Measurements from ENCODE around the gene RBFA. TPM values are rescaled to one million over a fixed set of nuclear protein-coding genes. Genes with fewer than 3 reads are reported as not detected.

RBFA gene
- total and polyA plus RNA-seq, 2 experiments from 2014 or later, result 33.8 to 43.3 TPM

GRCh38 chr18:80002468-80002867 is 31.8 kb upstream of the RBFA start:
- DNase-seq (ENCODE audit: low spot score), result no peak
- Histone ChIP-seq H3K79me2 (replicated peaks; ENCODE audit: insufficient read depth) (no peaks in the 10 kb centered on the region), H3K9me2 (ENCODE audit: insufficient read depth) (no peaks in the 10 kb centered on the region), H3K36me3 (ENCODE audit: insufficient read depth) (no peaks in the 10 kb centered on the region), H3K4me2 (no peak overlapping the region), H4K20me1 (replicated peaks; ENCODE audit: insufficient read depth) (no peaks in the 10 kb centered on the region), H2AFZ (no peak overlapping the region), H3K27ac (ENCODE audit: low read depth) (no peak overlapping the region), H3K4me1 (ENCODE audit: insufficient read depth) (peaks cover 5% of the 10 kb centered on the region; the same call in 1 of the 2 replicates), H3K27me3 (ENCODE audit: insufficient read depth) (no peaks in the 10 kb centered on the region), H3K4me3 (no peak overlapping the region), H3F3A (replicated peaks; ENCODE audit: low read depth) (no peaks in the 10 kb centered on the region)
- TF ChIP-seq ZNF331 (CRISPR knock-in tag; IDR thresholded peaks at IDR 0.05; ENCODE audit: low read depth), result no peak
- no peak for TF ChIP-seq EZH2 (IDR thresholded peaks at IDR 0.05; ENCODE audit: low read depth, unreplicated experiment)
- no peak for ATAC-seq
- no peak overlapping the region for H3K4me3 Mint-ChIP-seq
- no peaks in the 10 kb centered on the region for H3K27me3 Mint-ChIP-seq (ENCODE audit: insufficient read depth, low read depth, poor library complexity)
- peaks cover 24% of the 10 kb centered on the region for H3K36me3 Mint-ChIP-seq (ENCODE audit: low read depth)
- H3K9me3 Mint-ChIP-seq, result peaks cover 53% of the 10 kb centered on the region
- peaks cover 8% of the 10 kb centered on the region for H3K4me1 Mint-ChIP-seq
- H3K27ac Mint-ChIP-seq, result no peak overlapping the region

- H3K27me3 Mint-ChIP-seq (ENCODE audit: insufficient read depth, low read depth, poor library complexity), result no peaks in the 10 kb centered on the region
- TF ChIP-seq, protein P1, sequence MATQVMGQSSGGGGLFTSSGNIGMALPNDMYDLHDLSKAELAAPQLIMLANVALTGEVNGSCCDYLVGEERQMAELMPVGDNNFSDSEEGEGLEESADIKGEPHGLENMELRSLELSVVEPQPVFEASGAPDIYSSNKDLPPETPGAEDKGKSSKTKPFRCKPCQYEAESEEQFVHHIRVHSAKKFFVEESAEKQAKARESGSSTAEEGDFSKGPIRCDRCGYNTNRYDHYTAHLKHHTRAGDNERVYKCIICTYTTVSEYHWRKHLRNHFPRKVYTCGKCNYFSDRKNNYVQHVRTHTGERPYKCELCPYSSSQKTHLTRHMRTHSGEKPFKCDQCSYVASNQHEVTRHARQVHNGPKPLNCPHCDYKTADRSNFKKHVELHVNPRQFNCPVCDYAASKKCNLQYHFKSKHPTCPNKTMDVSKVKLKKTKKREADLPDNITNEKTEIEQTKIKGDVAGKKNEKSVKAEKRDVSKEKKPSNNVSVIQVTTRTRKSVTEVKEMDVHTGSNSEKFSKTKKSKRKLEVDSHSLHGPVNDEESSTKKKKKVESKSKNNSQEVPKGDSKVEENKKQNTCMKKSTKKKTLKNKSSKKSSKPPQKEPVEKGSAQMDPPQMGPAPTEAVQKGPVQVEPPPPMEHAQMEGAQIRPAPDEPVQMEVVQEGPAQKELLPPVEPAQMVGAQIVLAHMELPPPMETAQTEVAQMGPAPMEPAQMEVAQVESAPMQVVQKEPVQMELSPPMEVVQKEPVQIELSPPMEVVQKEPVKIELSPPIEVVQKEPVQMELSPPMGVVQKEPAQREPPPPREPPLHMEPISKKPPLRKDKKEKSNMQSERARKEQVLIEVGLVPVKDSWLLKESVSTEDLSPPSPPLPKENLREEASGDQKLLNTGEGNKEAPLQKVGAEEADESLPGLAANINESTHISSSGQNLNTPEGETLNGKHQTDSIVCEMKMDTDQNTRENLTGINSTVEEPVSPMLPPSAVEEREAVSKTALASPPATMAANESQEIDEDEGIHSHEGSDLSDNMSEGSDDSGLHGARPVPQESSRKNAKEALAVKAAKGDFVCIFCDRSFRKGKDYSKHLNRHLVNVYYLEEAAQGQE (IDR thresholded peaks at IDR 0.05; ENCODE audit: unreplicated experiment), result no peak
- TF ChIP-seq JUNB (IDR thresholded peaks at IDR 0.05; ENCODE audit: unreplicated experiment) (no peak), EZH2 (IDR thresholded peaks at IDR 0.05; ENCODE audit: low read depth, unreplicated experiment) (no peak), ZNF462 (CRISPR knock-in tag; IDR thresholded peaks at IDR 0.05) (no peak), CREB1 (CRISPR knock-in tag; IDR thresholded peaks at IDR 0.05; ENCODE audit: low read depth) (no peak), ZNF114 (CRISPR knock-in tag; IDR thresholded peaks at IDR 0.05) (no peak), CTCF (conservative IDR thresholded peaks at IDR 0.05; ENCODE audit: low read depth in 2 of 2) (no peak)
These were observed 29.5 kb upstream of the RBFA start for GRCh38 chr18:80004600-80005342.

More at GRCh38 chr18:80004600-80005342, 29.5 kb upstream of the RBFA start:
- Histone ChIP-seq H2AFZ (no peak overlapping the region), H3K36me3 (ENCODE audit: insufficient read depth) (no peaks in the 10 kb centered on the region), H3K4me2 (no peak overlapping the region), H3K27me3 (ENCODE audit: insufficient read depth) (no peaks in the 10 kb centered on the region), H3K9me2 (ENCODE audit: insufficient read depth) (no peaks in the 10 kb centered on the region), H3K79me2 (replicated peaks; ENCODE audit: insufficient read depth) (no peaks in the 10 kb centered on the region), H4K20me1 (replicated peaks; ENCODE audit: insufficient read depth) (no peaks in the 10 kb centered on the region), H3K4me1 (ENCODE audit: insufficient read depth) (peaks cover 5% of the 10 kb centered on the region), H3K4me3 (no peak overlapping the region), H3F3A (replicated peaks; ENCODE audit: low read depth) (no peaks in the 10 kb centered on the region), H3K27ac (ENCODE audit: low read depth) (no peak overlapping the region)
- peaks cover 8% of the 10 kb centered on the region for H3K4me1 Mint-ChIP-seq
- no peak overlapping the region for H3K4me3 Mint-ChIP-seq
- ATAC-seq (no peak), DNase-seq (ENCODE audit: low spot score) (no peak)
- H3K9me3 Mint-ChIP-seq, result peaks cover 71% of the 10 kb centered on the region
- H3K36me3 Mint-ChIP-seq (ENCODE audit: low read depth), result peaks cover 40% of the 10 kb centered on the region
- H3K27ac Mint-ChIP-seq, result no peak overlapping the region
